B cell (primary cell): ENCODE measurements around the gene MED9. TPM values are rescaled to one million over a fixed set of nuclear protein-coding genes. Genes with fewer than 3 reads are reported as not detected.

ENCODE experiments used
- ATAC-seq: fragments of 200-7000 bp; cut with Tn5 transposase; one replicate; pipeline ENCODE4 v1.10.0; 2021; ENCODE audit warnings: low read depth, mild to moderate bottlenecking, moderate number of reproducible peaks, moderate library complexity
- CTCF ChIA-PET: fragments of 350-600 bp; sonication (Branson Sonifier 250); formaldehyde crosslinking; loops from one replicate; lab custom pipeline; 2021; ENCODE audit warnings: antibody characterized with exemption, inconsistent platforms; lab: Charles Lee
- POLR2A ChIA-PET: fragments of 350-600 bp; sonication (Branson Sonifier 250); formaldehyde crosslinking; loops from one replicate; lab custom pipeline; 2021; ENCODE audit warnings: antibody characterized with exemption; lab: Charles Lee
- DNase-seq: peaks from one replicate; pipeline ENCODE4 v3.0.0; 2013
- H2AFZ ChIP-seq: 2 replicates; pipeline ENCODE4 v1.6.1; 2012; ENCODE audit warnings: mild to moderate bottlenecking, low read depth, low read length; ENCODE audit not compliant: insufficient read depth, poor library complexity, severe bottlenecking
- H3K27ac ChIP-seq, 2 donors: 1 replicate in 1 of 2; 2 replicates in 1 of 2; pipeline ENCODE4 v1.5.1; 2012 to 2013; ENCODE audit warnings: low read length in 2 of 2, mild to moderate bottlenecking in 2 of 2, moderate library complexity in 1 of 2
- H3K27me3 ChIP-seq, 4 experiments: fragments of 200-600 bp in 1 of 4; sonication (generic) in 1 of 4; replicated peaks in 1 of 4; 1 replicate in 2 of 4; 2 replicates in 2 of 4; pipeline versions ENCODE4 v1.6.1 to v1.7.0; 2013 to 2016; ENCODE audit warnings: low read length in 3 of 4, mild to moderate bottlenecking in 2 of 4, mixed read lengths in 1 of 4, moderate library complexity in 1 of 4; ENCODE audit not compliant: insufficient read depth in 4 of 4, control insufficient read depth in 3 of 4; ENCODE audit errors: control extremely low read depth in 1 of 4
- H3K36me3 ChIP-seq, 2 experiments: replicated peaks in 1 of 2; 1 replicate in 1 of 2; 2 replicates in 1 of 2; pipeline versions ENCODE4 v1.6.1 to v1.7.1; 2013; ENCODE audit warnings: low read length in 1 of 2; ENCODE audit not compliant: insufficient read depth in 2 of 2, control insufficient read depth in 1 of 2; ENCODE audit errors: control extremely low read depth in 1 of 2, extremely low read depth in 1 of 2
- H3K4me1 ChIP-seq, 2 donors: fragments of 200-600 bp in 1 of 2; sonication (generic) in 1 of 2; 1 replicate in 1 of 2; 2 replicates in 1 of 2; pipeline versions ENCODE4 v1.5.1 to v1.6.1; 2013 to 2017; ENCODE audit warnings: low read length in 2 of 2; ENCODE audit not compliant: control insufficient read depth in 2 of 2, insufficient read depth in 2 of 2
- H3K4me2 ChIP-seq: replicated peaks from 2 replicates; pipeline ENCODE3; 2012; ENCODE audit warnings: mild to moderate bottlenecking, low read depth, low read length; ENCODE audit not compliant: poor library complexity, severe bottlenecking
- H3K4me3 ChIP-seq, 5 experiments: fragments of 200-600 bp in 1 of 5; sonication (generic) in 1 of 5; 1 replicate in 3 of 5; 2 replicates in 2 of 5; pipeline versions ENCODE4 v1.5.1 to v1.7.0; 2011 to 2016; ENCODE audit warnings: low read length in 4 of 5, mild to moderate bottlenecking in 4 of 5, low read depth in 2 of 5, control low read depth in 1 of 5, moderate library complexity in 1 of 5; ENCODE audit not compliant: insufficient read depth in 1 of 5; ENCODE audit errors: control extremely low read depth in 1 of 5, extremely low read depth in 1 of 5
- H3K79me2 ChIP-seq: fragments of 200-600 bp; sonication (generic); one replicate; pipeline ENCODE4 v1.6.0; 2016; ENCODE audit warnings: low read length; ENCODE audit not compliant: control insufficient read depth, insufficient read depth
- H3K9ac ChIP-seq: fragments of 200-600 bp; sonication (generic); 2 replicates; pipeline ENCODE4 v1.6.1; 2017; ENCODE audit warnings: mild to moderate bottlenecking, low read length, moderate library complexity
- H3K9me3 ChIP-seq, 3 donors: one replicate each; pipeline versions ENCODE4 v1.6.1 to v1.7.1; 2013; ENCODE audit warnings: low read length in 2 of 3; ENCODE audit not compliant: control insufficient read depth in 2 of 3, insufficient read depth in 1 of 3; ENCODE audit errors: control extremely low read depth in 1 of 3
- H4K20me1 ChIP-seq: 2 replicates; pipeline ENCODE4 v1.6.0; 2012; ENCODE audit warnings: mild to moderate bottlenecking, low read length; ENCODE audit not compliant: insufficient read depth, control insufficient read depth, poor library complexity, severe bottlenecking
- H3K27ac Mint-ChIP-seq: one replicate; pipeline ENCODE4 v1.8.0; 2021; ENCODE audit warnings: mixed read lengths
- H3K27me3 Mint-ChIP-seq: one replicate; pipeline ENCODE4 v1.8.0; 2021; ENCODE audit warnings: mixed read lengths
- H3K4me1 Mint-ChIP-seq: one replicate; pipeline ENCODE4 v1.8.0; 2021; ENCODE audit warnings: mixed read lengths
- H3K4me3 Mint-ChIP-seq: one replicate; pipeline ENCODE4 v1.8.0; 2021; ENCODE audit warnings: mixed read lengths
- H3K9me3 Mint-ChIP-seq: one replicate; pipeline ENCODE4 v1.8.0; 2022; ENCODE audit warnings: mixed read lengths; ENCODE audit not compliant: insufficient read depth
- CTCF ChIP-seq: fragments of 200-600 bp; IDR thresholded peaks from one replicate; pipeline ENCODE4 v1.8.0; 2022; ENCODE audit warnings: antibody characterized with exemption, mild to moderate bottlenecking
- EZH2 ChIP-seq: IDR thresholded peaks from 2 replicates; pipeline ENCODE4 v1.6.1; 2012; ENCODE audit warnings: borderline replicate concordance, low read depth, mild to moderate bottlenecking, moderate library complexity, low read length; ENCODE audit not compliant: insufficient read depth, poor library complexity, severe bottlenecking
- WGBS: methylation state at CpG from one replicate; pipeline ENCODE4 v1.1.5; 2013; ENCODE audit warnings: missing lambda C conversion rate; ENCODE audit not compliant: insufficient coverage; 5-methylcytosine and 5-hydroxymethylcytosine counted together
- intact Hi-C: fragments of 100-400 bp; cut with micrococcal nuclease; formaldehyde crosslinking; loops from one replicate; pipeline ENCODE4 v1.10.0; 2022
- polyA plus RNA-seq: library from polyadenylated mRNA; depleted of rRNA; stranded (reverse); fragments of >200 nt; gene quantifications from 2 replicates; pipeline ENCODE4 v1.2.3, GENCODE V29; 2012
- total RNA-seq, 2 donors: library from RNA; stranded (reverse); fragments of 120-200 nt in 1 of 2; gene quantifications; 1 replicate in 1 of 2; 2 replicates in 1 of 2; pipeline versions ENCODE4 v1.2.3 to v1.2.4, GENCODE V29; 2013 to 2022

MED9 gene
- total and polyA plus RNA-seq, 2 donors (not counting 1 experiment from before 2014, with no cell fraction given), result 11.6 to 18.9 TPM

- Mint-ChIP-seq H3K4me3 (no peak overlapping the region), H3K4me1 (no peaks in the 10 kb centered on the region), H3K27ac (no peak overlapping the region), H3K27me3 (no peaks in the 10 kb centered on the region), H3K9me3 (no peaks in the 10 kb centered on the region)
- Histone ChIP-seq H3K79me2 (peaks cover 7% of the 10 kb centered on the region), H3K9me3 (no peaks in the 10 kb centered on the region), H3K4me3 (no peak overlapping the region), H3K4me2 (no peak overlapping the region), H2AFZ (no peak overlapping the region), H3K36me3 (no peaks in the 10 kb centered on the region), H3K4me1 (no peaks in the 10 kb centered on the region), H4K20me1 (no peaks in the 10 kb centered on the region), H3K27ac (no peak overlapping the region), H3K27me3 (no peaks in the 10 kb centered on the region), H3K9ac (no peak overlapping the region)
- ATAC-seq (no peak), DNase-seq (no peak)
- TF ChIP-seq EZH2, result no peak
- TF ChIP-seq CTCF, result no peak
- ChIA-PET CTCF (interaction anchor here (0.7 to 1.4 kb wide), 2 partner anchors 109 to 1642 kb away, joined by 3 to 5 read pairs; no protein-coding TSS in a partner anchor), POLR2A (no interaction called here)
- intact Hi-C loops, result no loop called here
- no CpG with 5 or more reads among the region's 1 CpG for WGBS
These were observed 56.2 kb downstream of the MED9 start for GRCh38 chr17:17532991-17533390.

- intact Hi-C loops, result no loop called here
- no peak for ATAC-seq
- H2AFZ ChIP-seq, result no peak overlapping the region
- no peak overlapping the region for H3K4me2 ChIP-seq
- H3K27ac Mint-ChIP-seq, result no peak overlapping the region
- no peak for DNase-seq
- no peaks in the 10 kb centered on the region for H3K9me3 Mint-ChIP-seq
- peaks cover 1% of the 10 kb centered on the region for H3K79me2 ChIP-seq
- 100% methylated on average over 3 of the region's 3 CpGs for WGBS
- TF ChIP-seq EZH2, result no peak
- TF ChIP-seq CTCF, result no peak
- H3K9ac ChIP-seq, result no peak overlapping the region
- POLR2A ChIA-PET, result no interaction called here
- no peak overlapping the region for H3K4me3 ChIP-seq
- H3K36me3 ChIP-seq, result no peaks in the 10 kb centered on the region
- H3K27ac ChIP-seq, result no peak overlapping the region
- H3K4me1 Mint-ChIP-seq, result no peaks in the 10 kb centered on the region
- no peaks in the 10 kb centered on the region for H3K27me3 ChIP-seq
- H4K20me1 ChIP-seq, result no peaks in the 10 kb centered on the region
- no peaks in the 10 kb centered on the region for H3K4me1 ChIP-seq
- no peak overlapping the region for H3K4me3 Mint-ChIP-seq
- CTCF ChIA-PET, result no interaction called here
- H3K9me3 ChIP-seq, result no peaks in the 10 kb centered on the region
- H3K27me3 Mint-ChIP-seq, result no peaks in the 10 kb centered on the region
These were observed 57.2 kb downstream of the MED9 start for GRCh38 chr17:17533901-17534441.
